ENCODE measurements around the gene C10orf105. TPM values are rescaled to one million over a fixed set of nuclear protein-coding genes. Genes with fewer than 3 reads are reported as not detected.

C10orf105 gene
- total and polyA plus RNA-seq, 2 of the 8 experiments (the other 6 are each of a cell fraction or from before 2014, with no cell fraction given): 0.71 to 0.73 TPM

Other genes with a start within 250 kb of the C10orf105 start
- not detected in 2 replicates for gene VSIR, start 53.7 kb upstream of the C10orf105 start, total RNA-seq (2021; fragmentation: NEBNext Ultra II Directional; extraction: Animal tissue kit (Norgen Biotek cat#: 25700))
- 0.33 and 0.75 TPM in 2 replicates for gene VSIR, start 53.7 kb upstream of the C10orf105 start, polyA plus RNA-seq (2011; rRNA removed)
- 386 and 388 TPM in 2 replicates for gene PSAP, start 131.5 kb upstream of the C10orf105 start, total RNA-seq (2021; fragmentation: NEBNext Ultra II Directional; extraction: Animal tissue kit (Norgen Biotek cat#: 25700))
- 504 and 700 TPM in 2 replicates for gene PSAP, start 131.5 kb upstream of the C10orf105 start, polyA plus RNA-seq (2011; rRNA removed)
- gene CHST3, start 244.6 kb upstream of the C10orf105 start, total RNA-seq (2021; fragmentation: NEBNext Ultra II Directional; extraction: Animal tissue kit (Norgen Biotek cat#: 25700)): 5.7 and 5.8 TPM in 2 replicates
- 2.0 and 2.4 TPM in 2 replicates for gene CHST3, start 244.6 kb upstream of the C10orf105 start, polyA plus RNA-seq (2011; rRNA removed)